ENCODE results near the gene KCNN1. TPM values are rescaled to one million over a fixed set of nuclear protein-coding genes. Genes with fewer than 3 reads are reported as not detected.

The KCNN1 gene
- total and polyA plus RNA-seq, 10 donors: 0.03 to 0.10 (median 0.04) TPM; not detected in 7

GRCh38 chr19:17997969-17998826 is 31.3 kb downstream of the KCNN1 start:
- Histone ChIP-seq H3K27me3 (replicated peaks in 1 of 7) (peaks cover 0 to 9% (median 0%) of the 10 kb centered on the region in 7 donors), H3K27ac (peak overlapping the region in 1 of 8 donors; percentile 8), H3K4me1 (peaks cover 16 to 51% (median 39%) of the 10 kb centered on the region in 6 donors), H3K4me3 (no peak overlapping the region), H3K36me3 (peaks cover 0 to 4% (median 0%) of the 10 kb centered on the region in 6 donors), H3K9me3 (no peaks in the 10 kb centered on the region)
- whole genome bisulfite sequencing, 5 donors: 55 to 71% (median 69%) methylated on average over 28 to 41 of the region's 41 CpGs
- DNase-seq: peak; percentile 82
- intact Hi-C loops (cut with DNase I; ENCODE audit: low total_unique reads): loop anchor here (2.0 to 10.0 kb wide), 2 partner anchors 59 to 133 kb away; no protein-coding TSS in a partner anchor
- peak in 3 of 11 experiments; percentile 13 to 24 (median 23) for TF ChIP-seq CTCF (IDR thresholded peaks at IDR 0.05 in 8 of 11, conservative IDR thresholded peaks at IDR 0.05 in 3 of 11)
- no peak for TF ChIP-seq POLR2AphosphoS5 (IDR thresholded peaks at IDR 0.05)

GRCh38 chr19:17998827-17999150 is 31.9 kb downstream of the KCNN1 start:
- Histone ChIP-seq H3K27ac (peak overlapping the region in 1 of 8 donors; percentile 8), H3K4me1 (peaks cover 16 to 56% (median 42%) of the 10 kb centered on the region in 6 donors), H3K27me3 (replicated peaks in 1 of 7) (peaks cover 0 to 3% (median 0%) of the 10 kb centered on the region in 7 donors), H3K36me3 (peaks cover 0 to 10% (median 0%) of the 10 kb centered on the region in 6 donors), H3K9me3 (no peaks in the 10 kb centered on the region), H3K4me3 (no peak overlapping the region)
- WGBS, 5 donors: 88 to 95% (median 92%) methylated on average over 5 of the region's 5 CpGs
- intact Hi-C loops (cut with DNase I; ENCODE audit: low total_unique reads): loop anchor here (10.0 kb wide), 1 partner anchor 134 kb away; no protein-coding TSS in a partner anchor
- TF ChIP-seq POLR2A (IDR thresholded peaks at IDR 0.05) (no peak), CTCF (IDR thresholded peaks at IDR 0.05 in 8 of 11, conservative IDR thresholded peaks at IDR 0.05 in 3 of 11) (no peak), POLR2AphosphoS5 (IDR thresholded peaks at IDR 0.05) (no peak)
- no peak for DNase-seq

DNA sequence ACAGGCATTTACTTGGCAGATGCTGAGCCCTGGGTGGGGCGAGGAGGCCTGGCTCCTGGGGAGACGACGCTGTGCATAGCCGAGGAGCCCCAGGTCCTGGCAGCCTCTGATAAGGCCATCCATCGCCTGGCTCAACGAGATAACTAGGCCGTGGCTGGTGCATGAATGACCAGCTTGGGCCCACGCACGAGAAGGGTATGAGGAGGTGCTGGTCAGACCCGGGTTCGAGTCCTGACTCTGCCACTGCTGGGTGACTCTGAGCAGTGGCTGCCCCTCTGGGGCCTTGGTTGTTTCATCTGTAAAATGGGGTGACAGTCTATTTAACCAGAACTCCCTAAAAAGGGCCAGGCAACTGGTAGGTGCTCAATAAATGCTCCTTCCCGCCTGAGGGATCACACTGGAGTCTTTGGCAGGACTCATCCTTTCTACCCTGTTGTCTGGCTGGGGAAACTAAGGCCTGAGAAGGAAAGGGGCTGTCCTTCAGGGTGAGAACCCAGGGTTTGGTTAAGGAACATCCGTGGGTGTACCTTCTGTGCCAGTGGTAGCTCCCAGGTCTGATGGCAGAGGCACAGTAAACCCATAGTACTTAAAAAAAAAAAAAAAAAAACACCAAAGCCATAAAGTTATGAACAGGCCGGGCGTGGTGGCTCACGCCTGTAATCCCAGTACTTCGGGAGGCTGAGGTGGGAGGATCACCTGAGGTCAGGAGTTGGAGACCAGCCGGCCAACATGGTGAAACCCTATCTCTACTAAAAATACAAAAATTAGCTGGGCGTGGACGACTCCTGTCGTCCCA is 33.0 kb downstream of the KCNN1 start:
- DNase-seq: peak; percentile 82
- TF ChIP-seq POLR2AphosphoS5 (IDR thresholded peaks at IDR 0.05) (peak in 1 of 3 donors; percentile 9), CTCF (IDR thresholded peaks at IDR 0.05 in 8 of 11, conservative IDR thresholded peaks at IDR 0.05 in 3 of 11) (no peak)
- Histone ChIP-seq H3K27me3 (replicated peaks in 1 of 7) (no peaks in the 10 kb centered on the region), H3K9me3 (no peaks in the 10 kb centered on the region), H3K36me3 (peaks cover 0 to 19% (median 0%) of the 10 kb centered on the region in 6 donors), H3K4me3 (peak overlapping the region in 3 of 8 donors; percentile 76 to 94 (median 77)), H3K27ac (peak overlapping the region; percentile 87 to 98 (median 94)), H3K4me1 (peaks cover 16 to 67% (median 45%) of the 10 kb centered on the region in 6 donors)
- intact Hi-C loops (cut with DNase I; ENCODE audit: low total_unique reads): loop anchor here (10.0 kb wide), 1 partner anchor 135 kb away; no protein-coding TSS in a partner anchor
- WGBS, 5 donors: 83 to 89% (median 86%) methylated on average over 20 to 21 of the region's 21 CpGs

All from spleen (tissue), 11 donors.